B cell (primary cell): Measurements from ENCODE around the gene CGNL1. TPM values are rescaled to one million over a fixed set of nuclear protein-coding genes. Genes with fewer than 3 reads are reported as not detected.

ENCODE experiments used
- ATAC-seq: fragments of 200-7000 bp; cut with Tn5 transposase; one replicate; pipeline ENCODE4 v1.10.0; 2021; ENCODE audit warnings: low read depth, mild to moderate bottlenecking, moderate number of reproducible peaks, moderate library complexity
- CTCF ChIA-PET: fragments of 350-600 bp; sonication (Branson Sonifier 250); formaldehyde crosslinking; loops from one replicate; lab custom pipeline; 2021; ENCODE audit warnings: antibody characterized with exemption, inconsistent platforms; lab: Charles Lee
- POLR2A ChIA-PET: fragments of 350-600 bp; sonication (Branson Sonifier 250); formaldehyde crosslinking; loops from one replicate; lab custom pipeline; 2021; ENCODE audit warnings: antibody characterized with exemption; lab: Charles Lee
- DNase-seq: peaks from one replicate; pipeline ENCODE4 v3.0.0; 2013
- H2AFZ ChIP-seq: 2 replicates; pipeline ENCODE4 v1.6.1; 2012; ENCODE audit warnings: mild to moderate bottlenecking, low read depth, low read length; ENCODE audit not compliant: insufficient read depth, poor library complexity, severe bottlenecking
- H3K27ac ChIP-seq, 2 donors: 1 replicate in 1 of 2; 2 replicates in 1 of 2; pipeline ENCODE4 v1.5.1; 2012 to 2013; ENCODE audit warnings: low read length in 2 of 2, mild to moderate bottlenecking in 2 of 2, moderate library complexity in 1 of 2
- H3K27me3 ChIP-seq, 4 experiments: fragments of 200-600 bp in 1 of 4; sonication (generic) in 1 of 4; replicated peaks in 1 of 4; 1 replicate in 2 of 4; 2 replicates in 2 of 4; pipeline versions ENCODE4 v1.6.1 to v1.7.0; 2013 to 2016; ENCODE audit warnings: low read length in 3 of 4, mild to moderate bottlenecking in 2 of 4, mixed read lengths in 1 of 4, moderate library complexity in 1 of 4; ENCODE audit not compliant: insufficient read depth in 4 of 4, control insufficient read depth in 3 of 4; ENCODE audit errors: control extremely low read depth in 1 of 4
- H3K36me3 ChIP-seq, 2 experiments: replicated peaks in 1 of 2; 1 replicate in 1 of 2; 2 replicates in 1 of 2; pipeline versions ENCODE4 v1.6.1 to v1.7.1; 2013; ENCODE audit warnings: low read length in 1 of 2; ENCODE audit not compliant: insufficient read depth in 2 of 2, control insufficient read depth in 1 of 2; ENCODE audit errors: control extremely low read depth in 1 of 2, extremely low read depth in 1 of 2
- H3K4me1 ChIP-seq, 2 donors: fragments of 200-600 bp in 1 of 2; sonication (generic) in 1 of 2; 1 replicate in 1 of 2; 2 replicates in 1 of 2; pipeline versions ENCODE4 v1.5.1 to v1.6.1; 2013 to 2017; ENCODE audit warnings: low read length in 2 of 2; ENCODE audit not compliant: control insufficient read depth in 2 of 2, insufficient read depth in 2 of 2
- H3K4me2 ChIP-seq: replicated peaks from 2 replicates; pipeline ENCODE3; 2012; ENCODE audit warnings: mild to moderate bottlenecking, low read depth, low read length; ENCODE audit not compliant: poor library complexity, severe bottlenecking
- H3K4me3 ChIP-seq, 5 experiments: fragments of 200-600 bp in 1 of 5; sonication (generic) in 1 of 5; 1 replicate in 3 of 5; 2 replicates in 2 of 5; pipeline versions ENCODE4 v1.5.1 to v1.7.0; 2011 to 2016; ENCODE audit warnings: low read length in 4 of 5, mild to moderate bottlenecking in 4 of 5, low read depth in 2 of 5, control low read depth in 1 of 5, moderate library complexity in 1 of 5; ENCODE audit not compliant: insufficient read depth in 1 of 5; ENCODE audit errors: control extremely low read depth in 1 of 5, extremely low read depth in 1 of 5
- H3K79me2 ChIP-seq: fragments of 200-600 bp; sonication (generic); one replicate; pipeline ENCODE4 v1.6.0; 2016; ENCODE audit warnings: low read length; ENCODE audit not compliant: control insufficient read depth, insufficient read depth
- H3K9ac ChIP-seq: fragments of 200-600 bp; sonication (generic); 2 replicates; pipeline ENCODE4 v1.6.1; 2017; ENCODE audit warnings: mild to moderate bottlenecking, low read length, moderate library complexity
- H3K9me3 ChIP-seq, 3 donors: one replicate each; pipeline versions ENCODE4 v1.6.1 to v1.7.1; 2013; ENCODE audit warnings: low read length in 2 of 3; ENCODE audit not compliant: control insufficient read depth in 2 of 3, insufficient read depth in 1 of 3; ENCODE audit errors: control extremely low read depth in 1 of 3
- H4K20me1 ChIP-seq: 2 replicates; pipeline ENCODE4 v1.6.0; 2012; ENCODE audit warnings: mild to moderate bottlenecking, low read length; ENCODE audit not compliant: insufficient read depth, control insufficient read depth, poor library complexity, severe bottlenecking
- H3K27ac Mint-ChIP-seq: one replicate; pipeline ENCODE4 v1.8.0; 2021; ENCODE audit warnings: mixed read lengths
- H3K27me3 Mint-ChIP-seq: one replicate; pipeline ENCODE4 v1.8.0; 2021; ENCODE audit warnings: mixed read lengths
- H3K4me1 Mint-ChIP-seq: one replicate; pipeline ENCODE4 v1.8.0; 2021; ENCODE audit warnings: mixed read lengths
- H3K4me3 Mint-ChIP-seq: one replicate; pipeline ENCODE4 v1.8.0; 2021; ENCODE audit warnings: mixed read lengths
- H3K9me3 Mint-ChIP-seq: one replicate; pipeline ENCODE4 v1.8.0; 2022; ENCODE audit warnings: mixed read lengths; ENCODE audit not compliant: insufficient read depth
- EZH2 ChIP-seq: IDR thresholded peaks from 2 replicates; pipeline ENCODE4 v1.6.1; 2012; ENCODE audit warnings: borderline replicate concordance, low read depth, mild to moderate bottlenecking, moderate library complexity, low read length; ENCODE audit not compliant: insufficient read depth, poor library complexity, severe bottlenecking
- WGBS: methylation state at CpG from one replicate; pipeline ENCODE4 v1.1.5; 2013; ENCODE audit warnings: missing lambda C conversion rate; ENCODE audit not compliant: insufficient coverage; 5-methylcytosine and 5-hydroxymethylcytosine counted together
- intact Hi-C: fragments of 100-400 bp; cut with micrococcal nuclease; formaldehyde crosslinking; loops from one replicate; pipeline ENCODE4 v1.10.0; 2022
- polyA plus RNA-seq: library from polyadenylated mRNA; depleted of rRNA; stranded (reverse); fragments of >200 nt; gene quantifications from 2 replicates; pipeline ENCODE4 v1.2.3, GENCODE V29; 2012
- total RNA-seq, 2 donors: library from RNA; stranded (reverse); fragments of 120-200 nt in 1 of 2; gene quantifications; 1 replicate in 1 of 2; 2 replicates in 1 of 2; pipeline versions ENCODE4 v1.2.3 to v1.2.4, GENCODE V29; 2013 to 2022
- TF ChIP-seq, protein P1 (sequence below): fragments of 200-600 bp; IDR thresholded peaks from one replicate; pipeline ENCODE4 v1.8.0; 2022; ENCODE audit warnings: antibody characterized with exemption, mild to moderate bottlenecking

The CGNL1 gene
- total and polyA plus RNA-seq, 2 donors (not counting 1 experiment from before 2014, with no cell fraction given): 0.03 to 0.12 TPM

DNA sequence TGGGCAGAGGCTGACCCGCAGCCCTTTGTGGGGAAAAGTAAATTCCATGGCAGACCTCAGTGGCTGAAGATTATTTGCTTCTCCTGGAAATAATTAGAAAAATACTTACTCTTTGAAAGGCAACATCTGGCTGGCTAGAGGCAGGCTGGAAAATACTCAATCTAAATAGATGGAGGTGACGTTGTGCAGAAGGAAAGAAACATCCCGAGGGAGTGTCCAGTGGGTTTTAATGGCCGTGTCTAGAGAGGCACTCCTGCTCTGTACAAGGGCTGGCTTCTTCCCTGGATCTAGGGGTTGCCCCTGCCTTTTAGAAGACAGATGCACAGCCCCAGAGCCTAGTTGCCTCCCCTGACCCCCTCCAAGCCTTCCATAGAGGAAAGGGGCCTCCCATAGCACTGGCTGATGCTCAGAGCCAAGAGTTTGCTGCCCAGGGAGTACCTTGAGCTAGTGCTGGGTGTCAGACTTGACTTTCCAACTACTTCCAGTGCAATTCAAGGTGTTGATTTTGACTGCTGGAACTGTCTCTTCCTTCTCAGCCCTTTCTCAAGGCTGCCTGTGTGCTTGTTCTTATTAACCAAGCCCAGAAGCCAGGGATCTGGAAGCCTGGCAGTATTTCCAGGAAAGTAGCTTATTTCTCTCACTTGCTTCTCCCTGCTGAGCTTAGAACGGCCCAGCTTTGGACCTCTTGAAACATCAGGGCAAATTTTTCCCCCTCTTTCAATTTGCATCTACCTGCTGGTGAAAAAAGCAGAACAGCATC lies 27.4 kb downstream of the CGNL1 start:
- Mint-ChIP-seq H3K4me1 (no peaks in the 10 kb centered on the region), H3K4me3 (no peak overlapping the region), H3K27ac (no peak overlapping the region), H3K9me3 (no peaks in the 10 kb centered on the region), H3K27me3 (peaks cover 6% of the 10 kb centered on the region)
- no peak overlapping the region for H3K9ac ChIP-seq
- no peaks in the 10 kb centered on the region for H4K20me1 ChIP-seq
- H2AFZ ChIP-seq: no peak overlapping the region
- H3K27ac ChIP-seq: no peak overlapping the region
- no peak overlapping the region for H3K4me3 ChIP-seq
- H3K79me2 ChIP-seq: no peaks in the 10 kb centered on the region
- no peak overlapping the region for H3K4me2 ChIP-seq
- H3K9me3 ChIP-seq: peaks cover 0 to 4% (median 0%) of the 10 kb centered on the region in 3 donors
- CTCF ChIA-PET: no interaction called here
- intact Hi-C loops: no loop called here
- no peaks in the 10 kb centered on the region for H3K36me3 ChIP-seq
- ATAC-seq (no peak), DNase-seq (no peak)
- POLR2A ChIA-PET: no interaction called here
- whole genome bisulfite sequencing: 77% methylated on average over 3 of the region's 5 CpGs
- no peaks in the 10 kb centered on the region for H3K27me3 ChIP-seq
- TF ChIP-seq, protein P1, sequence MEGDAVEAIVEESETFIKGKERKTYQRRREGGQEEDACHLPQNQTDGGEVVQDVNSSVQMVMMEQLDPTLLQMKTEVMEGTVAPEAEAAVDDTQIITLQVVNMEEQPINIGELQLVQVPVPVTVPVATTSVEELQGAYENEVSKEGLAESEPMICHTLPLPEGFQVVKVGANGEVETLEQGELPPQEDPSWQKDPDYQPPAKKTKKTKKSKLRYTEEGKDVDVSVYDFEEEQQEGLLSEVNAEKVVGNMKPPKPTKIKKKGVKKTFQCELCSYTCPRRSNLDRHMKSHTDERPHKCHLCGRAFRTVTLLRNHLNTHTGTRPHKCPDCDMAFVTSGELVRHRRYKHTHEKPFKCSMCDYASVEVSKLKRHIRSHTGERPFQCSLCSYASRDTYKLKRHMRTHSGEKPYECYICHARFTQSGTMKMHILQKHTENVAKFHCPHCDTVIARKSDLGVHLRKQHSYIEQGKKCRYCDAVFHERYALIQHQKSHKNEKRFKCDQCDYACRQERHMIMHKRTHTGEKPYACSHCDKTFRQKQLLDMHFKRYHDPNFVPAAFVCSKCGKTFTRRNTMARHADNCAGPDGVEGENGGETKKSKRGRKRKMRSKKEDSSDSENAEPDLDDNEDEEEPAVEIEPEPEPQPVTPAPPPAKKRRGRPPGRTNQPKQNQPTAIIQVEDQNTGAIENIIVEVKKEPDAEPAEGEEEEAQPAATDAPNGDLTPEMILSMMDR: no peak
- TF ChIP-seq EZH2: no peak
- no peaks in the 10 kb centered on the region for H3K4me1 ChIP-seq

GRCh38 chr15:57405133-57405532 lies 28.8 kb downstream of the CGNL1 start:
- POLR2A ChIA-PET: no interaction called here

More at GRCh38 chr15:57405133-57405532, 28.8 kb downstream of the CGNL1 start:
- no peak overlapping the region for H3K27ac Mint-ChIP-seq
- ATAC-seq (no peak), DNase-seq (no peak)
- no peak overlapping the region for H3K27ac ChIP-seq
- no peaks in the 10 kb centered on the region for H3K4me1 Mint-ChIP-seq
- H3K79me2 ChIP-seq: no peaks in the 10 kb centered on the region
- H3K9ac ChIP-seq: no peak overlapping the region
- TF ChIP-seq EZH2: no peak
- TF ChIP-seq, protein P1: no peak
- H3K27me3 Mint-ChIP-seq: peaks cover 3% of the 10 kb centered on the region
- no peaks in the 10 kb centered on the region for H3K9me3 Mint-ChIP-seq
- WGBS: 80% methylated on average over 5 of the region's 5 CpGs
- H2AFZ ChIP-seq: no peak overlapping the region
- no peak overlapping the region for H3K4me3 Mint-ChIP-seq
- intact Hi-C loops: no loop called here
- H4K20me1 ChIP-seq: no peaks in the 10 kb centered on the region
- no peaks in the 10 kb centered on the region for H3K4me1 ChIP-seq
- peaks cover 0 to 4% (median 0%) of the 10 kb centered on the region in 3 donors for H3K9me3 ChIP-seq
- CTCF ChIA-PET: no interaction called here
- H3K27me3 ChIP-seq: no peaks in the 10 kb centered on the region
- H3K4me2 ChIP-seq: no peak overlapping the region
- H3K36me3 ChIP-seq: no peaks in the 10 kb centered on the region
- H3K4me3 ChIP-seq: no peak overlapping the region
